Kidney epithelial cell (primary cell): ENCODE measurements around the gene APC2. TPM values are rescaled to one million over a fixed set of nuclear protein-coding genes. Genes with fewer than 3 reads are reported as not detected.

Source experiments
- DNase-seq: peaks from one replicate; pipeline ENCODE4 v3.0.0-alpha.2; 2010; ENCODE audit warnings: low read depth
- H3K27me3 ChIP-seq: 2 replicates; pipeline ENCODE4 v1.6.0; 2011; ENCODE audit warnings: low read length; ENCODE audit not compliant: control insufficient read depth, insufficient read depth
- H3K36me3 ChIP-seq: 2 replicates; pipeline ENCODE4 v1.5.1; 2011; ENCODE audit warnings: low read length; ENCODE audit not compliant: control insufficient read depth, insufficient read depth
- H3K4me3 ChIP-seq: 2 replicates; pipeline ENCODE4 v1.5.1; 2011; ENCODE audit warnings: low read depth, mild to moderate bottlenecking, control low read depth, low read length
- CTCF ChIP-seq: IDR thresholded peaks from 2 replicates; pipeline ENCODE4 v1.5.1; 2011; ENCODE audit warnings: mild to moderate bottlenecking, moderate library complexity, low read length, control low read depth, inconsistent platforms; ENCODE audit not compliant: insufficient read depth, poor library complexity, severe bottlenecking
- total RNA-seq: library from RNA; depleted of rRNA; stranded (reverse); fragments of >200 nt; gene quantifications from 2 replicates; pipeline ENCODE4 v1.2.3, GENCODE V29; 2015

The APC2 gene
- total RNA-seq, 1 donor from 2014 or later, result not detected

- Histone ChIP-seq H3K36me3 (no peaks in the 10 kb centered on the region), H3K27me3 (peaks cover 13% of the 10 kb centered on the region), H3K4me3 (peak within 1 kb of the TSS; percentile 52)
- no peak for TF ChIP-seq CTCF
- peak; percentile 81 for DNase-seq
Measured at GRCh38 chr19:1490311-1491113, 40.6 kb downstream of the APC2 start, which contains the start of gene PCSK4. PCSK4 (minus strand) TSS chr19:1490350; CDS start chr19:1490346, 4 bp downstream.

- peak within 1 kb of the TSS; percentile 52 for H3K4me3 ChIP-seq
- H3K27me3 ChIP-seq, result peaks cover 19% of the 10 kb centered on the region
- H3K36me3 ChIP-seq, result no peaks in the 10 kb centered on the region
- DNase-seq, result no peak
- TF ChIP-seq CTCF, result no peak
Measured at GRCh38 chr19:1491114-1491848, 41.4 kb downstream of the APC2 start, which contains the start of gene REEP6. REEP6 (plus strand) TSS chr19:1491181; CDS start chr19:1491270, 89 bp downstream.

- H3K36me3 ChIP-seq, result no peaks in the 10 kb centered on the region
- no peak overlapping the region for H3K4me3 ChIP-seq
Measured at GRCh38 chr19:1491849-1492170, 41.9 kb downstream of the APC2 start.

GRCh38 chr19:1492474-1493006 lies 42.6 kb downstream of the APC2 start:
- TF ChIP-seq CTCF, result no peak
- DNase-seq, result no peak
- no peak overlapping the region for H3K4me3 ChIP-seq
- H3K36me3 ChIP-seq, result no peaks in the 10 kb centered on the region
- H3K27me3 ChIP-seq, result peaks cover 25% of the 10 kb centered on the region

More at GRCh38 chr19:1491849-1492170, 41.9 kb downstream of the APC2 start:
- peaks cover 20% of the 10 kb centered on the region for H3K27me3 ChIP-seq
- TF ChIP-seq CTCF, result no peak
- no peak for DNase-seq

GRCh38 chr19:1494115-1494815 lies 44.3 kb downstream of the APC2 start:
- no peak for DNase-seq
- H3K4me3 ChIP-seq, result no peak overlapping the region
- H3K27me3 ChIP-seq, result peaks cover 28% of the 10 kb centered on the region
- TF ChIP-seq CTCF, result no peak
- H3K36me3 ChIP-seq, result no peaks in the 10 kb centered on the region
